Breast epithelium (tissue), 3 donors: ENCODE measurements around the gene GABRD.

Experiments used
- CTCF ChIP-seq, 3 donors: fragments of 450-650 bp; IDR thresholded peaks; one replicate each; pipeline ENCODE4 v1.5.1; 2016 to 2017; ENCODE audit warnings: antibody characterized with exemption in 3 of 3, mild to moderate bottlenecking in 3 of 3, moderate library complexity in 3 of 3
- POLR2AphosphoS5 ChIP-seq, 3 donors: sonication (generic); formaldehyde crosslinking; IDR thresholded peaks; one replicate each; pipeline ENCODE4 v1.6.1; 2017; ENCODE audit warnings: antibody characterized with exemption in 3 of 3

GRCh38 chr1:2073382-2074230, 54.5 kb downstream of the GABRD start:
- TF ChIP-seq CTCF (IDR thresholded peaks at IDR 0.05): no peak
- TF ChIP-seq POLR2AphosphoS5 (IDR thresholded peaks at IDR 0.05): no peak
